IPS-18a (cell line): Measurements from ENCODE around the gene USF1.
A peak's percentile ranks its signal among the peaks of the same experiment; 100 is the strongest.

ENCODE experiments used
- H3K27ac ChIP-seq: one replicate; pipeline ENCODE4 v1.5.1; 2013; ENCODE audit warnings: low read length
- H3K27me3 ChIP-seq: one replicate; pipeline ENCODE4 v1.6.1; 2013; ENCODE audit warnings: mild to moderate bottlenecking, low read length; ENCODE audit not compliant: control insufficient read depth, insufficient read depth
- H3K36me3 ChIP-seq: one replicate; pipeline ENCODE4 v1.6.1; 2013; ENCODE audit warnings: low read depth, low read length; ENCODE audit not compliant: control insufficient read depth
- H3K4me1 ChIP-seq: one replicate; pipeline ENCODE4 v1.6.1; 2013; ENCODE audit warnings: low read depth, low read length; ENCODE audit not compliant: control insufficient read depth
- H3K4me3 ChIP-seq: one replicate; pipeline ENCODE4 v1.5.1; 2013; ENCODE audit warnings: low read length
- H3K9ac ChIP-seq: one replicate; pipeline ENCODE4 v1.6.1; 2013; ENCODE audit warnings: mild to moderate bottlenecking, low read length, moderate library complexity
- H3K9me3 ChIP-seq: one replicate; pipeline ENCODE4 v1.6.1; 2013; ENCODE audit warnings: low read depth, low read length; ENCODE audit not compliant: control insufficient read depth

Gene USF1

GRCh38 chr1:161045736-161046604 lies at the start of gene USF1:
USF1 (minus strand) TSS chr1:161045977; CDS start chr1:161043275, 2,702 bp downstream.
- H3K27me3 ChIP-seq = peaks cover 22% of the 10 kb centered on the region
- peaks cover 12% of the 10 kb centered on the region for H3K4me1 ChIP-seq
- H3K9ac ChIP-seq = peak within 1 kb of the TSS; percentile 87
- peak within 1 kb of the TSS; percentile 91 for H3K4me3 ChIP-seq
- H3K9me3 ChIP-seq = peaks cover 6% of the 10 kb centered on the region
- peak within 1 kb of the TSS; percentile 98 for H3K27ac ChIP-seq
- peaks cover 18% of the 10 kb centered on the region for H3K36me3 ChIP-seq

- H3K9me3 ChIP-seq = no peaks in the 10 kb centered on the region
- no peaks in the 10 kb centered on the region for H3K4me1 ChIP-seq
- no peak overlapping the region for H3K27ac ChIP-seq
- no peak overlapping the region for H3K4me3 ChIP-seq
- no peaks in the 10 kb centered on the region for H3K27me3 ChIP-seq
- no peak overlapping the region for H3K9ac ChIP-seq
- H3K36me3 ChIP-seq = no peaks in the 10 kb centered on the region
Measured at GRCh38 chr1:161095230-161095629, 49.5 kb upstream of the USF1 start.

DNA sequence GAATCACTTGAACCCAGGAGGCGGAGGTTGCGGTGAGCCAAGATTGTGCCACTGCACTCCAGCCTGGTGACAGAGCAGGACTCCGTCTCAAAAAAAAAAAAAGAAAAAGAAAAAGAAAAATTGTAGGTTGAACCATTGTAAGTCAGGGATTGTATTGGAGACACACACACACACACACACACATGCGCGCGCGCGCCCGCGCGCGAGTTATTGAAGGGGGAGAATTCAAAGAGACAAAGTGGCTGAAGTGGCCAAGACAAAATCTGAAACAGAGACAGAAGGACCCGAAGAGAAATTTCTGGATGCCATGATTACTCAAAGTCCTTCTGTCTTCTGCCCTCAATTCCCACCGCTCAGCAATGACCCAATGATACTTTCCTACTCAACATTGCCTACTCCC lies 48.7 kb upstream of the USF1 start:
- no peak overlapping the region for H3K9ac ChIP-seq
- H3K27me3 ChIP-seq = no peaks in the 10 kb centered on the region
- H3K36me3 ChIP-seq = no peaks in the 10 kb centered on the region
- H3K4me3 ChIP-seq = no peak overlapping the region
- H3K9me3 ChIP-seq = no peaks in the 10 kb centered on the region
- H3K4me1 ChIP-seq = no peaks in the 10 kb centered on the region
- H3K27ac ChIP-seq = no peak overlapping the region

DNA sequence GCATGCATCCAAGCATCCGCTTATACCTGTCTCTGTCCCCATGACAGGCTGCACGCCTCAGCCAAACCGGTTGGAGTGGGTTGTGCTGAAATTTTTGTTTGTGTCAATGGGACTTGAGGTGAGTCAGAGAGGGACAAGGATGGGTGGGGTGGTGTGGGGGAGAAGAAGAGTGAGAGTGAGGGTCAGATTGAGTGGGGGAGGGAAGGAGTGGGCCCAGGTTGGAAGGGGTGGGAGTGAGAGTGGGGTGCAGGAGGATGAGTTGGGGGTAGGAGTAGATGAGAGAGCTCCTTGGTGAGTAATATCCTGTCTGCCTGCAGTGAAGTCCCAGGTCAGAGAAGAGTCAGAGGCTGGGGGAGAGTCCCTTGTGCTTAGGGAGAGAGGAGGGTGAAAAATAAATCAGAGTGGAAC lies 46.8 kb upstream of the USF1 start:
- Histone ChIP-seq H3K36me3 (no peaks in the 10 kb centered on the region), H3K9me3 (no peaks in the 10 kb centered on the region), H3K9ac (no peak overlapping the region), H3K4me3 (no peak overlapping the region), H3K4me1 (no peaks in the 10 kb centered on the region), H3K27me3 (no peaks in the 10 kb centered on the region), H3K27ac (no peak overlapping the region)

- no peaks in the 10 kb centered on the region for H3K9me3 ChIP-seq
- no peaks in the 10 kb centered on the region for H3K27me3 ChIP-seq
- H3K4me3 ChIP-seq = no peak overlapping the region
- H3K36me3 ChIP-seq = no peaks in the 10 kb centered on the region
- no peak overlapping the region for H3K27ac ChIP-seq
- no peak overlapping the region for H3K9ac ChIP-seq
- no peaks in the 10 kb centered on the region for H3K4me1 ChIP-seq
Measured at GRCh38 chr1:161091796-161092507, 46.2 kb upstream of the USF1 start.

DNA sequence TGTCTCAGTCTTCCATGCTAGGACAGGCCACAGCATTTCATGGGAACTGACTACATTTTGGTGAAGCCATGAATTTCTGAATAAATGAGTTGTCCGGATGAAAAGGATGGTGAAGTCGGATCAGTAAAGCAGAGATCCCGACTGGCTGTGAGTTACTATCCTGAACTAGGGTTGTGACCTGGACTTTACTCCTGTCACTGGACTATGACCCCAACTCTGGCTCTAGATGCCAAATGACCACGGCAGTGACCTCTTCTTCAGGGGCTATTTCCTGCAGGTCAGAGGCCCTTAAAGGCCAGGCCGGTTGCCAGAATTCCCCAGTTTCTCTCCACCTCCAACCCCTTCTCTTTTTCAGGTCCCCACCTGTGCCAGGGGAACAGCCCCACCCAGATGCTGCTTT lies 45.3 kb upstream of the USF1 start:
- no peaks in the 10 kb centered on the region for H3K36me3 ChIP-seq
- no peak overlapping the region for H3K9ac ChIP-seq
- H3K4me1 ChIP-seq = no peaks in the 10 kb centered on the region
- H3K4me3 ChIP-seq = no peak overlapping the region
- H3K27ac ChIP-seq = no peak overlapping the region
- H3K9me3 ChIP-seq = no peaks in the 10 kb centered on the region
- no peaks in the 10 kb centered on the region for H3K27me3 ChIP-seq

DNA sequence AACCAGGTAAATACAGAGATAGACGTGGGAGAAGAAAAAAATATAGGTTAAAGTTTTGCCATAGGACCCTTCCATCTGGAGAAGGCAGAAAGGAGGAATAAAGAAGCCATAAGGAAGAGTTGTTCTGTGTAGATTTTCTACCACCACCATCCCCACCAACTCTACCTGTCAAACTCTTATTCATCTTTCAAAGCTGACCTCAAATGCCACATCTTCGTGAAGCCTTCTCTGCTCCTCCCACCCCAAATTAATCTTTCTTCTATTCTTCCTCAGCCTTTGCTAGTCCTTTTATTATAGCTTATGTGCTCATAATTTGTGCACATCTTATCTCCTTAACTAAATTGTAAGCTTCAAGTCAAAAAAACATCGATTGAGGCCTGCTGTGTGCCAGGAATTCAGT lies 44.8 kb upstream of the USF1 start:
- H3K27me3 ChIP-seq = no peaks in the 10 kb centered on the region
- H3K36me3 ChIP-seq = no peaks in the 10 kb centered on the region
- H3K9ac ChIP-seq = no peak overlapping the region
- no peak overlapping the region for H3K27ac ChIP-seq
- no peaks in the 10 kb centered on the region for H3K9me3 ChIP-seq
- no peak overlapping the region for H3K4me3 ChIP-seq
- no peaks in the 10 kb centered on the region for H3K4me1 ChIP-seq

DNA sequence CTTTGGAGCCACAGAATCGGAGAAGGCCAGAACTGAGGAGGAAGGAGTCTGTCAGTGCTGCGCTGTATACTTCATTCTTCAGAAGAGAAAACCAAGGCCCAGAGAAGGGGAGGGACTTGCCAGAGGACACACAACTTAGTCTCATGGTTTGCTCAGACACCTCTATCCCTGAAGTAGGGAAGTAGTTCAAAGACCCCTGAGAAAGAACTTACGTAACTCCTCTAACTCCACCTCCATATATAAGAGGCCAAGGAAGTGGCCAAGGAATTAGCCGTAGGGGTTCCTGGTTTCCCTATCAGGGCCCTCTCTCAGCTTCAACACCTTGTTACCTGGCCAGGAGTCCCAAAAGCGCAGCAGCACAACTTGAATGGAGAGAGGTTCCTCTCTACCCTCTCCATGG lies 44.2 kb upstream of the USF1 start:
- H3K9ac ChIP-seq = no peak overlapping the region
- H3K4me1 ChIP-seq = no peaks in the 10 kb centered on the region
- no peak overlapping the region for H3K4me3 ChIP-seq
- H3K27ac ChIP-seq = no peak overlapping the region
- H3K9me3 ChIP-seq = no peaks in the 10 kb centered on the region
- no peaks in the 10 kb centered on the region for H3K36me3 ChIP-seq
- H3K27me3 ChIP-seq = no peaks in the 10 kb centered on the region

- Histone ChIP-seq H3K27ac (no peak within 1 kb of the TSS), H3K4me3 (no peak within 1 kb of the TSS), H3K9me3 (no peaks in the 10 kb centered on the region), H3K4me1 (no peaks in the 10 kb centered on the region), H3K27me3 (no peaks in the 10 kb centered on the region), H3K9ac (no peak within 1 kb of the TSS), H3K36me3 (no peaks in the 10 kb centered on the region)
Measured at GRCh38 chr1:161089251-161089924, 43.6 kb upstream of the USF1 start, which contains the start of gene NECTIN4. NECTIN4 (minus strand) TSS chr1:161089558; CDS start chr1:161089296, 262 bp downstream.

- Histone ChIP-seq H3K27me3 (no peaks in the 10 kb centered on the region), H3K27ac (no peak overlapping the region), H3K9ac (no peak overlapping the region), H3K36me3 (no peaks in the 10 kb centered on the region), H3K9me3 (no peaks in the 10 kb centered on the region), H3K4me3 (no peak overlapping the region), H3K4me1 (no peaks in the 10 kb centered on the region)
Measured at GRCh38 chr1:161088587-161089110, 42.9 kb upstream of the USF1 start.

DNA sequence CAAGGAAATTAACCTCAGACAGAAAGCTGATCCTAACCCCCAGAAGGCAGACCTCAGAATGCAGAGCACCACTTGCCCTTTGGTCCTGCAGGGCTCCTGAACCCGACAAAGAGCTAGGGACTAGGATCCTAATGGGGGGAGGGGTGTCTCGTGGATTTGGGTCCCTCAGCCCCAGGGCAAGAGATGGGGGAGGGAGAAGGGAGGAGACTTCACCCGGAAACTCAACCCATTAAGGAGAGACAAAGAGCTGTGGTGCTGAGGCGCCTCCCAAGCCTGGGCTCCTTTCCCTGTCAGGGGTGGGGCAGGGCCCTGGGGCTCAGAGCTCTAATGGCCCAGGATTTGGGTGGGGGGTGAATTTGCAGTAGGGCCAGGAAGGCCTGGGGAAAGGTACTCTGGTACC lies 40.7 kb upstream of the USF1 start:
- no peaks in the 10 kb centered on the region for H3K9me3 ChIP-seq
- no peak overlapping the region for H3K9ac ChIP-seq
- no peaks in the 10 kb centered on the region for H3K4me1 ChIP-seq
- no peaks in the 10 kb centered on the region for H3K36me3 ChIP-seq
- no peak overlapping the region for H3K27ac ChIP-seq
- H3K4me3 ChIP-seq = no peak overlapping the region
- H3K27me3 ChIP-seq = no peaks in the 10 kb centered on the region
